ENCODE data around the gene LRRC75A.
A peak's percentile ranks its signal among the peaks of the same experiment; 100 is the strongest.
"Not testable (repeated sequence)": the region's sequence is repeated elsewhere in the genome, so short reads cannot be mapped to it uniquely, and the experiment has no call there.

The LRRC75A gene

GRCh38 chr17:16529906-16530305 lies 37.9 kb upstream of the LRRC75A start:
- Histone ChIP-seq H3K27me3 (ENCODE audit: insufficient read depth, poor library complexity, severe bottlenecking) (no peaks in the 10 kb centered on the region), H3K27ac (replicated peaks) (no peak overlapping the region), H3K4me3 (replicated peaks; ENCODE audit: insufficient read depth, low read length) (no peak overlapping the region)
- TF ChIP-seq SPI1 (IDR thresholded peaks at IDR 0.05; ENCODE audit: borderline replicate concordance, low read depth) = no peak
- no peak for TF ChIP-seq GABPA (IDR thresholded peaks at IDR 0.05; ENCODE audit: low read depth)
- TF ChIP-seq CTCF (IDR thresholded peaks at IDR 0.05; ENCODE audit: insufficient read depth, low read length) = no peak
- no peak for TF ChIP-seq REST (IDR thresholded peaks at IDR 0.05; ENCODE audit: insufficient replicate concordance, low read depth)
- DNase-seq (ENCODE audit: low read depth in 1 of 2, low spot score in 1 of 2) = no peak

- Histone ChIP-seq H3K4me3 (replicated peaks; ENCODE audit: insufficient read depth, low read length) (no peak overlapping the region), H3K27ac (replicated peaks) (no peak overlapping the region), H3K27me3 (ENCODE audit: insufficient read depth, poor library complexity, severe bottlenecking) (no peaks in the 10 kb centered on the region)
- no peak for TF ChIP-seq SPI1 (IDR thresholded peaks at IDR 0.05; ENCODE audit: borderline replicate concordance, low read depth)
- TF ChIP-seq REST (IDR thresholded peaks at IDR 0.05; ENCODE audit: insufficient replicate concordance, low read depth) = no peak
- TF ChIP-seq CTCF (IDR thresholded peaks at IDR 0.05; ENCODE audit: insufficient read depth, low read length) = no peak
- no peak for TF ChIP-seq POLR2AphosphoS5 (IDR thresholded peaks at IDR 0.05; ENCODE audit: low read depth)
- TF ChIP-seq GABPA (IDR thresholded peaks at IDR 0.05; ENCODE audit: low read depth) = no peak
- DNase-seq (ENCODE audit: low read depth in 1 of 2, low spot score in 1 of 2) = no peak
These were observed 35.3 kb upstream of the LRRC75A start for GRCh38 chr17:16527298-16527697.

GRCh38 chr17:16525556-16525955 lies 33.6 kb upstream of the LRRC75A start:
- H3K27me3 ChIP-seq (ENCODE audit: insufficient read depth, poor library complexity, severe bottlenecking); H3K27ac ChIP-seq (replicated peaks); H3K4me3 ChIP-seq (replicated peaks; ENCODE audit: insufficient read depth, low read length); DNase-seq (ENCODE audit: low read depth in 1 of 2, low spot score in 1 of 2): not testable (repeated sequence)

- peak overlapping the region; percentile 46 for H3K27ac ChIP-seq (replicated peaks)
- TF ChIP-seq CTCF (IDR thresholded peaks at IDR 0.05; ENCODE audit: insufficient read depth, low read length) (peak; percentile 37), POLR2AphosphoS5 (IDR thresholded peaks at IDR 0.05; ENCODE audit: low read depth) (no peak), SPI1 (IDR thresholded peaks at IDR 0.05; ENCODE audit: borderline replicate concordance, low read depth) (no peak), REST (IDR thresholded peaks at IDR 0.05; ENCODE audit: insufficient replicate concordance, low read depth) (no peak), GABPA (IDR thresholded peaks at IDR 0.05; ENCODE audit: low read depth) (no peak)
- no peaks in the 10 kb centered on the region for H3K27me3 ChIP-seq (ENCODE audit: insufficient read depth, poor library complexity, severe bottlenecking)
- DNase-seq (ENCODE audit: low read depth in 1 of 2, low spot score in 1 of 2) = peak; percentile 35 to 77
- H3K4me3 ChIP-seq (replicated peaks; ENCODE audit: insufficient read depth, low read length) = no peak overlapping the region
These were observed 29.2 kb upstream of the LRRC75A start for GRCh38 chr17:16521070-16521727.
